ENCODE results near the gene CD164L2.
A peak's percentile ranks its signal among the peaks of the same experiment; 100 is the strongest.

The CD164L2 gene

DNA sequence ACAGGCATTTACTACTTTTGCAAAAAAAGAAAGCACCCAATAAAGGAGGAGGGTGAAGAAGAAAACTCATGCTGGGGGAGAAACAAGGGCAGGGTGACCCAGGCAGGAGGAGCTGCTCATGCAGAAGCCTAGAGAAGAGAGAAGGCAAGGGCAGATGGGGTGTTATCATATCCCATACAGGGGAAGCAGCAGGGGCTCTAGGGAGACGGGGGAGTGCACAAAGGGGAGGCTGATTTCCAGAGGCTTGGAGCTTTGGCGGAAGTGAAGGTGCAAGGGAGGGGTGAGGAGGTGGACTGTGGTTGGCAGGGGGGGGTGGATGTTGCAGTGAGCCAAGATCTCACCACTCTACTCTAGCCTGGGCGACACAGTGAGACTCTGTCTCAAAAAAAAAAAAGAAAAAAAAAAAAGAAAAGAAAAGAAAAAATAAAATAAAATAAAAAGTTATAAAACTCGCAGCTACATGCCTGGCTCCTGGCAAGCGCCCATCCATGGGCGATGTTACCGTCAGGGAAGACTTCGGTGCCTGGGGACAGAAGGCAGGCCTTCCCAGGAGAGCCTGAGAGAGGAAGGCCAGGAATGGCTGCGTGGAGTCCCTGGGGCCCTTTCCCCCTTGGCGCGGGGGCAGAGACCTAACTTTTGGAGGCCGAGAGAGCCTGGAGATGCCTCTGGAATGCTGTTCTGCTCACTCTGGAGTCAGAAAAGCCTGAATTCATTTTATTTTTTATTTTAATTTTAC lies 5.2 kb downstream of the CD164L2 start:
- ChIA-PET CTCF (interaction anchor here (0.6 to 2.3 kb wide), 7 partner anchors 10 to 334 kb away, joined by 3 to 9 read pairs (median 6); partner anchors contain the start of gene MAP3K6), POLR2A (interaction anchor here (1.0 kb wide), 1 partner anchor 11 kb away, joined by 3 read pairs; the partner anchor contains the start of gene MAP3K6)
- H3K9me3 ChIP-seq (ENCODE audit: control insufficient read depth, insufficient read depth, low read depth, low read length): no peaks in the 10 kb centered on the region
- H3K36me3 ChIP-seq (ENCODE audit: control insufficient read depth in 2 of 2, insufficient read depth in 1 of 2, low read length in 2 of 2): no peaks in the 10 kb centered on the region
- H3K4me3 ChIP-seq (ENCODE audit: low read depth, low read length): no peak overlapping the region
- H3K27ac ChIP-seq (ENCODE audit: extremely low read depth, low read depth, low read length): no peak overlapping the region
- no peak for TF ChIP-seq ZNF132 (tag by site-specific recombination; IDR thresholded peaks at IDR 0.05; ENCODE audit: borderline replicate concordance)
- TF ChIP-seq ZNF37A (tag by site-specific recombination; IDR thresholded peaks at IDR 0.05): no peak
- peak; percentile 88 for TF ChIP-seq ZIC2 (tag by site-specific recombination; IDR thresholded peaks at IDR 0.05)
- TF ChIP-seq EGR2 (tag by site-specific recombination; IDR thresholded peaks at IDR 0.05; ENCODE audit: low read depth): peak; percentile 30; the same call in 1 of the 2 replicates
- TF ChIP-seq PRDM6 (tag by site-specific recombination; IDR thresholded peaks at IDR 0.05): no peak
- no peak for TF ChIP-seq OSR2 (tag by site-specific recombination; IDR thresholded peaks at IDR 0.05)
- no peak for TF ChIP-seq GFI1B (tag by site-specific recombination; IDR thresholded peaks at IDR 0.05)
- TF ChIP-seq ZNF391 (tag by site-specific recombination; IDR thresholded peaks at IDR 0.05; ENCODE audit: borderline replicate concordance, low read depth): no peak
- TF ChIP-seq ZNF48 (tag by site-specific recombination; IDR thresholded peaks at IDR 0.05): no peak
- TF ChIP-seq ZNF223 (tag by site-specific recombination; IDR thresholded peaks at IDR 0.05): peak; percentile 47; the same call in 1 of the 2 replicates
- no peak for TF ChIP-seq ZNF768 (tag by site-specific recombination; IDR thresholded peaks at IDR 0.05)
- TF ChIP-seq HIC1 (tag by site-specific recombination; IDR thresholded peaks at IDR 0.05): no peak
- no peak for TF ChIP-seq ZNF596 (tag by site-specific recombination; IDR thresholded peaks at IDR 0.05)
- TF ChIP-seq FEZF1 (tag by site-specific recombination; IDR thresholded peaks at IDR 0.05): no peak
- TF ChIP-seq ZNF121 (tag by site-specific recombination; IDR thresholded peaks at IDR 0.05): no peak
- no peaks in the 10 kb centered on the region for H3K4me1 ChIP-seq (ENCODE audit: control insufficient read depth, insufficient read depth, low read length)

GRCh38 chr1:27374362-27375086 lies 8.6 kb downstream of the CD164L2 start, which contains the start of gene FCN3:
FCN3 (minus strand) TSS chr1:27374824; CDS start chr1:27374818, 6 bp downstream.
- POLR2A ChIA-PET: no interaction called here
- no peak for TF ChIP-seq ZNF768 (tag by site-specific recombination; IDR thresholded peaks at IDR 0.05)
- TF ChIP-seq ZNF501 (tag by site-specific recombination; IDR thresholded peaks at IDR 0.05): no peak
- TF ChIP-seq, protein P1, sequence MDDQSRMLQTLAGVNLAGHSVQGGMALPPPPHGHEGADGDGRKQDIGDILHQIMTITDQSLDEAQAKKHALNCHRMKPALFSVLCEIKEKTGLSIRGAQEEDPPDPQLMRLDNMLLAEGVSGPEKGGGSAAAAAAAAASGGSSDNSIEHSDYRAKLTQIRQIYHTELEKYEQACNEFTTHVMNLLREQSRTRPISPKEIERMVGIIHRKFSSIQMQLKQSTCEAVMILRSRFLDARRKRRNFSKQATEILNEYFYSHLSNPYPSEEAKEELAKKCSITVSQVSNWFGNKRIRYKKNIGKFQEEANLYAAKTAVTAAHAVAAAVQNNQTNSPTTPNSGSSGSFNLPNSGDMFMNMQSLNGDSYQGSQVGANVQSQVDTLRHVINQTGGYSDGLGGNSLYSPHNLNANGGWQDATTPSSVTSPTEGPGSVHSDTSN (CRISPR knock-in tag; IDR thresholded peaks at IDR 0.05): no peak
- peak; percentile 63 for TF ChIP-seq GLIS1 (tag by site-specific recombination; IDR thresholded peaks at IDR 0.05)
- no peak for TF ChIP-seq ZNF629 (tag by site-specific recombination; IDR thresholded peaks at IDR 0.05)
- TF ChIP-seq ZNF792 (tag by site-specific recombination; IDR thresholded peaks at IDR 0.05): no peak
- TF ChIP-seq GLIS2 (tag by site-specific recombination; IDR thresholded peaks at IDR 0.05): peak; percentile 28; the same call in 1 of the 2 replicates
- TF ChIP-seq ZNF488 (tag by site-specific recombination; IDR thresholded peaks at IDR 0.05): no peak
- TF ChIP-seq ZNF354C (tag by site-specific recombination; IDR thresholded peaks at IDR 0.05; ENCODE audit: borderline replicate concordance, low read depth): no peak
- no peak within 1 kb of the TSS for H3K27ac ChIP-seq (ENCODE audit: extremely low read depth, low read depth, low read length)
- H3K4me1 ChIP-seq (ENCODE audit: control insufficient read depth, insufficient read depth, low read length): no peaks in the 10 kb centered on the region
- no peaks in the 10 kb centered on the region for H3K9me3 ChIP-seq (ENCODE audit: control insufficient read depth, insufficient read depth, low read depth, low read length)
- CTCF ChIA-PET: interaction anchor here (1.1 to 1.5 kb wide), 3 partner anchors 17 to 42 kb away, joined by 3 to 4 read pairs (median 4); no protein-coding TSS in a partner anchor
- H3K36me3 ChIP-seq (ENCODE audit: control insufficient read depth in 2 of 2, insufficient read depth in 1 of 2, low read length in 2 of 2): no peaks in the 10 kb centered on the region
- H3K4me3 ChIP-seq (ENCODE audit: low read depth, low read length): no peak within 1 kb of the TSS

Measured in HEK293 (cell line).